Common myeloid progenitor, CD34-positive (primary cell): ENCODE data around the gene SLAMF7.
A peak's percentile ranks its signal among the peaks of the same experiment; 100 is the strongest.

Experiments
- CTCF ChIA-PET: fragments of 350-600 bp; sonication (Branson Sonifier 250); formaldehyde crosslinking; loops from one replicate; lab custom pipeline; 2021; ENCODE audit warnings: antibody characterized with exemption; lab: Charles Lee
- POLR2A ChIA-PET: fragments of 350-600 bp; sonication (Branson Sonifier 250); formaldehyde crosslinking; loops from one replicate; lab custom pipeline; 2021; ENCODE audit warnings: antibody characterized with exemption; lab: Charles Lee
- DNase-seq, 3 donors: peaks; one replicate each; pipeline versions ENCODE4 v3.0.0 to v3.0.0-alpha.2; 2013
- H3K27ac ChIP-seq, 2 experiments: 1 replicate in 1 of 2; 2 replicates in 1 of 2; pipeline ENCODE4 v1.7.0; 2013; ENCODE audit warnings: inconsistent platforms in 2 of 2, low read length in 2 of 2, mild to moderate bottlenecking in 2 of 2, low read depth in 1 of 2, moderate library complexity in 1 of 2; ENCODE audit not compliant: severe bottlenecking in 2 of 2, insufficient read depth in 1 of 2, poor library complexity in 1 of 2
- H3K27me3 ChIP-seq, 5 experiments: replicated peaks in 2 of 5; 1 replicate in 3 of 5; 2 replicates in 2 of 5; pipeline versions ENCODE4 v1.6.1 to v1.7.0; 2013; ENCODE audit warnings: low read length in 4 of 5, mild to moderate bottlenecking in 2 of 5, moderate library complexity in 2 of 5, inconsistent platforms in 1 of 5; ENCODE audit not compliant: insufficient read depth in 5 of 5, control insufficient read depth in 4 of 5
- H3K36me3 ChIP-seq, 4 experiments: 1 replicate in 2 of 4; 2 replicates in 2 of 4; pipeline versions ENCODE4 v1.6.1 to v1.7.0; 2013; ENCODE audit warnings: low read length in 3 of 4, control low read depth in 1 of 4, mild to moderate bottlenecking in 1 of 4; ENCODE audit not compliant: control insufficient read depth in 4 of 4, insufficient read depth in 4 of 4
- H3K4me1 ChIP-seq, 4 experiments: 1 replicate in 3 of 4; 2 replicates in 1 of 4; pipeline versions ENCODE4 v1.6.1 to v1.7.1; 2013; ENCODE audit warnings: low read length in 3 of 4, mild to moderate bottlenecking in 3 of 4, control low read depth in 1 of 4, inconsistent platforms in 1 of 4, moderate library complexity in 1 of 4; ENCODE audit not compliant: control insufficient read depth in 4 of 4, insufficient read depth in 4 of 4; ENCODE audit errors: control extremely low read depth in 1 of 4
- H3K4me3 ChIP-seq, 7 experiments: 1 replicate in 4 of 7; 2 replicates in 3 of 7; pipeline versions ENCODE4 v1.5.1 to v1.7.0; 2013; ENCODE audit warnings: mild to moderate bottlenecking in 7 of 7, low read length in 6 of 7, moderate library complexity in 6 of 7, inconsistent platforms in 2 of 7, low read depth in 2 of 7, control low read depth in 1 of 7; ENCODE audit not compliant: insufficient read depth in 4 of 7, control insufficient read depth in 1 of 7; ENCODE audit errors: extremely low read depth in 1 of 7
- H3K9me3 ChIP-seq, 5 experiments: 1 replicate in 4 of 5; 2 replicates in 1 of 5; pipeline versions ENCODE4 v1.6.1 to v1.7.1; 2013; ENCODE audit warnings: low read length in 4 of 5, mild to moderate bottlenecking in 2 of 5, inconsistent platforms in 1 of 5, low read depth in 1 of 5, moderate library complexity in 1 of 5; ENCODE audit not compliant: control insufficient read depth in 4 of 5, insufficient read depth in 2 of 5; ENCODE audit errors: control extremely low read depth in 1 of 5
- WGBS: methylation state at CpG from one replicate; pipeline ENCODE4 v1.1.5; 2013; ENCODE audit not compliant: insufficient coverage; 5-methylcytosine and 5-hydroxymethylcytosine counted together

Gene SLAMF7

DNA sequence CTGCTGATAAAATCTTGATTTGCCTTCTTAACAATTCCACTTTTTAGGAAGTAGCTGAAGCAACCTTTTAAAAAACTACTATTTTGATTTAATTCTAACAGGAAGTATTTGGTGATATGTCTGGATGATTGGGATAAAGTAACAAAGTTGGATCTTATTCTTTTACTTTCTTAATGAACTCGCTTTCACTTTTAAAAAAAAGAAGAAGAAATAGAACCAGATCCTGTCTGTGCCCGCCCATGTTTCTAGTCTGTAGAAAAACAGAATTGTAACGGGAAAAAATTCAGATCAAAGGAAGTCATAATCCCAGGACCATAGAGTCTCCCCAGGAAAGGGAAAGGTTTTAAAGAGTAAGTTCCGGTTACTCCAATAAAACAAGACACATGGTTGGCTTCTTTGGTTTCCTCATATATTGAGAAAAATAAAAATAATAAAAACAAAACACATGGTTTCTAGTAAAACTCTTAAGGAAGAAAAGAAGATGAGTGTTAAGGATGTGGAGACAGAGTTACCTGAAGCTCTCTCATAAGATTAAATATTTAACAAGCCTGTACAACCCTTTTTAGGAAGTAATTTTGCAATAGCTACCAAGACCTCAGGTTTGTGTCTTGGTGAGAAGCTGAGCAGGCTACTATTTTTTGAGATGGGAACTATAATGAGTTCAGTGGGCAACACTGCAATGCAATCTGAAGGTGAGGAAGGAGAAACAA lies 32.4 kb upstream of the SLAMF7 start:
- WGBS: no CpG with 5 or more reads among the region's 4 CpGs
- POLR2A ChIA-PET: no interaction called here
- peak overlapping the region in 4 of 7 experiments; percentile 4 to 79 (median 28) for H3K4me3 ChIP-seq

DNA sequence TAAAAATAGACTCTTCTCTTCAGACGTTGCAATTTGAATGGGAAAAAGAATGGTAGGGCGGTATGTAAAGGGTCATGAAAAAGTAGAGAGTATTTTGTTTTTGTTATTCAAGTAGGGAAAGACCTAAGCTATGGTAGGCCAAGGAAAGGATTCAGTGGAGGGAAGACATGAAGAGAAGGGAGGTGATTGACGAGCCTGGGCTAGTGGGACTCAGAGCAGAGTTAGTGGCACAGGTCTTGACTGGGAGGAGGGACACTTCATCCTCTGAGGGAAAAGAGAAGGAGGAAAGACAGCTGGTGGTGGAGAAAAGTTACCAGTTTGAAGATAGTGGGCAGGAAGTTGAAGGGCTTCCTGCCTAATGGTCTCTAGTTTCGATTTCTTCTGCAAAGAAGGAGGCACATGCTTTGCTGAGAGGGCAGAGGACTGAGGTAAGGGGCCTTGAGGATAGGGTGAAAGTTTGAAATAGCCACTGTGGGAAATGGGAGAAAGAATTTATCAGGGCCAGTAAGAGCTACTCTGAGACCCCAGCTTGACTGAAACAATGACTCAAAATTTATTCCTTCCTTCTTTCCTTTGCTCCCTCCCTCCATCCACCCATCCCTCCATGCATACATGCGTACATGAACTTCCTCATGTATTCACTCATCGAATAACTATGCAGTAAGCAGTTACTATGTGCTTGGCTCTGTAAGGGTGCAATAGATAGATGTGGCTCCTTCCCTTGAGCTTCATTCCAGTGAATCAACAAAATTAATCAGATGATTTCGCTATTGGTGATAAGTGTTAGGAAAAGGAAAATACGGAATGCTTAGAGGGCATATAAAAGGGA lies 31.6 kb upstream of the SLAMF7 start:
- Histone ChIP-seq H3K36me3 (peaks cover 0 to 14% (median 0%) of the 10 kb centered on the region in 4 experiments), H3K4me1 (peaks cover 60 to 98% (median 76%) of the 10 kb centered on the region in 4 experiments), H3K27ac (no peak overlapping the region), H3K9me3 (no peaks in the 10 kb centered on the region), H3K27me3 (no peaks in the 10 kb centered on the region), H3K4me3 (peak overlapping the region in 5 of 7 experiments; percentile 4 to 79 (median 27))
- POLR2A ChIA-PET: interaction anchor here (0.5 kb wide), 1 partner anchor 241 kb away, joined by 3 read pairs; no protein-coding TSS in a partner anchor
- WGBS: 68% methylated on average over 6 of the region's 8 CpGs
- CTCF ChIA-PET: interaction anchor here (0.9 to 4.3 kb wide), 11 partner anchors 16 to 338 kb away, joined by 3 to 19 read pairs (median 3); partner anchors contain the start of gene USF1
- DNase-seq: peak in 2 of 3 donors; percentile 49 to 60

More for the DNA sequence above, 32.4 kb upstream of the SLAMF7 start:
- H3K36me3 ChIP-seq: peaks cover 0 to 18% (median 0%) of the 10 kb centered on the region in 4 experiments
- no peak overlapping the region for H3K27ac ChIP-seq
- peaks cover 54 to 96% (median 68%) of the 10 kb centered on the region in 4 experiments for H3K4me1 ChIP-seq
- H3K27me3 ChIP-seq: no peaks in the 10 kb centered on the region
- CTCF ChIA-PET: interaction anchor here (0.8 to 4.3 kb wide), 7 partner anchors 14 to 339 kb away, joined by 3 to 19 read pairs (median 4); partner anchors contain the start of gene USF1
- no peaks in the 10 kb centered on the region for H3K9me3 ChIP-seq
- peak in 1 of 3 donors; percentile 24 for DNase-seq

DNA sequence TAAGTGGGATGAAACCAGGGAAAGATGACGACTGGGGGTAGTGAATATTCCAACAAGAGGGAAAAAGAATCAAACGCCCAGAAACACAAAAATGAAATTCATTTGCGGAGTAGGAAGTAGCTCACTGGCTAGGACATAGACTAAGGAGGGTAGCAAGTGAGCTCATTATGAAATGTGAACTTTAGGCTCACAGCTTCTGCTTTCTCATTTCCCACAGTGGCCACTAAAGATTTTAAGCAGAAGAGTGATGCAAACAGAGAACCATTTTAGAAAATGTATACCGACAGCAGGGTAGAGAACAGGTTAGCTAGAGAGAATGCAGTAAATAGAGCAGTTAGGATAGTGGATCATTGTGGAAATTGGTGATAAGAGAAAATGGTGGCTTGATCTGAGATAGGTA lies 30.9 kb upstream of the SLAMF7 start:
- peaks cover 65 to 99% (median 81%) of the 10 kb centered on the region in 4 experiments for H3K4me1 ChIP-seq
- POLR2A ChIA-PET: interaction anchor here (0.5 to 0.6 kb wide), 2 partner anchors 46 to 240 kb away, joined by 3 read pairs; no protein-coding TSS in a partner anchor
- WGBS: 73% methylated on average over 4 of the region's 4 CpGs
- peak overlapping the region in 2 of 7 experiments; percentile 20 to 79 for H3K4me3 ChIP-seq
- no peak overlapping the region for H3K27ac ChIP-seq
- H3K36me3 ChIP-seq: peaks cover 0 to 13% (median 0%) of the 10 kb centered on the region in 4 experiments
- CTCF ChIA-PET: interaction anchor here (0.9 to 4.3 kb wide), 10 partner anchors 16 to 337 kb away, joined by 3 to 19 read pairs (median 4); partner anchors contain the start of gene USF1
- DNase-seq: peak in 2 of 3 donors; percentile 70 to 74
- H3K27me3 ChIP-seq: no peaks in the 10 kb centered on the region
- H3K9me3 ChIP-seq: no peaks in the 10 kb centered on the region

DNA sequence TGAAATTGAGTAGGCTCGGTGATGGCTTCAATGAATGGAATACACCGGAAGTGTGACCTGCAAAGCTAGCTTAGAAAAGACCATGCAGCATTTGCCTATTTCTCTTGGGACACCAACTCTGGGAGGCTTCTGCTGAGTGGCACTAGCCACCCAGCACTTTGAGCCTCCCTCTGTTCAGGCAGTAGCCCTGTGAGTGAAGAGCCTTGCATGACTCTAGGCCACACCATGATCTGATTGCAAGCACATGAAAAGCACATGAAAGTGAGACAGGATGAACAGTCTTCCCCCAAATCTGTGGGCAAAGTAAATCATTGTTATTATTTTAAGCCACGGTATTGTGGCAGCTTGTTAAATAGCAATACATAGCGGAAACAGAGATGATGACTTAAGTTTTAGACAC lies 30.2 kb upstream of the SLAMF7 start:
- ChIA-PET CTCF (interaction anchor here (1.0 to 1.8 kb wide), 4 partner anchors 25 to 90 kb away, joined by 3 to 7 read pairs (median 3); no protein-coding TSS in a partner anchor), POLR2A (no interaction called here)
- H3K9me3 ChIP-seq: no peaks in the 10 kb centered on the region
- peak overlapping the region in 3 of 7 experiments; percentile 13 to 79 (median 20) for H3K4me3 ChIP-seq
- peaks cover 0 to 6% (median 0%) of the 10 kb centered on the region in 4 experiments for H3K36me3 ChIP-seq
- peaks cover 64 to 99% (median 80%) of the 10 kb centered on the region in 4 experiments for H3K4me1 ChIP-seq
- no peak overlapping the region for H3K27ac ChIP-seq
- WGBS: 91% methylated on average over 4 of the region's 4 CpGs
- no peaks in the 10 kb centered on the region for H3K27me3 ChIP-seq
- DNase-seq: no peak

DNA sequence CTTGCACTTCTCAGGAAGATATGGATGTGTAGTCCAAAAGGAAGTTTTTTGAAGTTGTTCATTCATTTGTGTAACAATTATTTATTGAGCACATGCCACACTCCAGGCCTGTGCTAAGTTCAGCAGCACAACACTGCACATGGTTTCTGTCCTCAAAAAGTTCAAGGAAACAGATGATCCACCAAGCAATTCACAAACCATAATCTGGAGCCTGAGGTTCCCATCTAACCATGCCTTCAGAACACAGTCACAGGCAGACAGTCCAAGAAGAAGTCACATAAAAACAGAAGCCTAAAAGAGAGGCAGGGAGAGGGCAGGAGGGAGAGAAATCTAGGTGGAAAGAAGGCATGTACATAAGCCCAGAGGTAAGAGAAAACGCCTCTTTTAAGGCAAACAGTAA lies 29.3 kb upstream of the SLAMF7 start:
- 80% methylated on average over 1 of the region's 1 CpG for WGBS
- H3K36me3 ChIP-seq: peaks cover 0 to 6% (median 0%) of the 10 kb centered on the region in 4 experiments
- no peaks in the 10 kb centered on the region for H3K27me3 ChIP-seq
- H3K27ac ChIP-seq: no peak overlapping the region
- POLR2A ChIA-PET: no interaction called here
- CTCF ChIA-PET: interaction anchor here (1.0 kb wide), 1 partner anchor 35 kb away, joined by 3 read pairs; no protein-coding TSS in a partner anchor
- peak overlapping the region in 2 of 7 experiments; percentile 79 to 82 for H3K4me3 ChIP-seq
- no peaks in the 10 kb centered on the region for H3K9me3 ChIP-seq
- DNase-seq: no peak
- H3K4me1 ChIP-seq: peaks cover 60 to 95% (median 72%) of the 10 kb centered on the region in 4 experiments

DNA sequence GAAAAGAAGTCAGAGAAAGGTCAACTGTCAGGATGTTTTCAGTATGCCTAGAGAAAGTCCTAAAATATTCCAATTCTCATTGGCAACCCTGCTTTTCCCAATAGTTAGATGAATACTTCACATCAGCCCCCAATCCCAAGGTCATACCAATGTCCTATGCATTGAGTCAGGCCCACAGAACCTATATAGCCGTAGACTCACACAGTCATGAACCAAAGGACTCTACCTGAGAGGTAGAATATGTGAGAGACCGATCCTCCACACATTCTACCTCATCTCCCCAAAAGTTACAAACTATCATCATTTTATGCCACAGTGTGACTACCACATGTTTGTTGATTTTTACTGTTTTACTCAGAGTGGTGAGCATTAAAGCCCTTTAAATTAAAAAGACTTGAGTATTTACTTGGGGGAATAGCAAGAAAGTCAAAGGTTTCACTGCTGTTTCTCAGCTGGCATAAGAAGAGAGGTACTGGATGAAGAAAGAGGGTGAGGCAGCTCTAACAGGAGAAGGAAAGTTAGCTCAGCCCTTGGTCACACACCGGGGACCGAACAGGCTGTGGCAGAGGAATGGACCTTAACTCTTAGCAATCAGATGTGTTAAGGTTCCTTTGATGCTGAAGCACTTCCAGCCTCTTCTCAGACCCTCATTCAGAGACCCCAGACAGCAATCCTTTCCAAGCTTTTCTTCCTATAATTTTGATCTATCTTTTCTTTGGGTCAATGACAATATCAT lies 28.4 kb upstream of the SLAMF7 start:
- Histone ChIP-seq H3K9me3 (no peaks in the 10 kb centered on the region), H3K4me3 (peak overlapping the region in 5 of 7 experiments; percentile 46 to 82 (median 57)), H3K36me3 (peaks cover 0 to 6% (median 0%) of the 10 kb centered on the region in 4 experiments), H3K4me1 (peaks cover 54 to 92% (median 62%) of the 10 kb centered on the region in 4 experiments), H3K27ac (peak overlapping the region in 1 of 2 experiments; percentile 59), H3K27me3 (no peaks in the 10 kb centered on the region)
- WGBS: 89% methylated on average over 3 of the region's 4 CpGs
- DNase-seq: no peak
- ChIA-PET CTCF (interaction anchor here (1.1 to 1.5 kb wide), 3 partner anchors 12 to 242 kb away, joined by 4 read pairs; no protein-coding TSS in a partner anchor), POLR2A (interaction anchor here (0.6 kb wide), 1 partner anchor 152 kb away, joined by 3 read pairs; the partner anchor contains the start of gene CD244)
